AG20443 (cell line): ENCODE measurements around the gene SPTBN4.

Source experiments
- DNase-seq: peaks from one replicate; pipeline ENCODE4 v3.0.0; 2012; ENCODE audit warnings: low spot score, mixed read lengths

SPTBN4 gene

DNA sequence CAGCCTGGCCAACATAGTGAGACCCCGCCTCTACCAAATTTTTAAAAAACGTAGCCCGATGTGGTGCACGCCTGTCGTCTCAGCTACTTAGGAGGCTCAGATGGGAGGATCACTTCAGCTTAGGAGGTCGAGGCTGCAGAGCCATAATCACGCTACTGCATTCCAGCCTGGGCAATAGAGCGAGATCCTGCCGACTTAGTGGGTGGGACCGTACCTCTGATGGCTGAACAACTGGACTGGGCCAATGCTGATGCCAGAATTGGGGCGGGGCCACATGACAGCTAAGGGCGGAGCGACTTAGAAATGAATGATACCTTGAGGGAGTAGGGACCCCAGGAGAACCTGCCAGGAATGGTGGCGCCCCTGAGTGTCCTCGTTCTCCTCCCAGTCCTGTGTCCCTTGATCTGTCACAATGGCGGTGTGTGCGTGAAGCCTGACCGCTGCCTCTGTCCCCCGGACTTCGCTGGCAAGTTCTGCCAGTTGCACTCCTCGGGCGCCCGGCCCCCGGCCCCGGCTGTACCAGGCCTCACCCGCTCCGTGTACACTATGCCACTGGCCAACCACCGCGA, 137.9 kb downstream of the SPTBN4 start:
- DNase-seq, result no peak

DNA sequence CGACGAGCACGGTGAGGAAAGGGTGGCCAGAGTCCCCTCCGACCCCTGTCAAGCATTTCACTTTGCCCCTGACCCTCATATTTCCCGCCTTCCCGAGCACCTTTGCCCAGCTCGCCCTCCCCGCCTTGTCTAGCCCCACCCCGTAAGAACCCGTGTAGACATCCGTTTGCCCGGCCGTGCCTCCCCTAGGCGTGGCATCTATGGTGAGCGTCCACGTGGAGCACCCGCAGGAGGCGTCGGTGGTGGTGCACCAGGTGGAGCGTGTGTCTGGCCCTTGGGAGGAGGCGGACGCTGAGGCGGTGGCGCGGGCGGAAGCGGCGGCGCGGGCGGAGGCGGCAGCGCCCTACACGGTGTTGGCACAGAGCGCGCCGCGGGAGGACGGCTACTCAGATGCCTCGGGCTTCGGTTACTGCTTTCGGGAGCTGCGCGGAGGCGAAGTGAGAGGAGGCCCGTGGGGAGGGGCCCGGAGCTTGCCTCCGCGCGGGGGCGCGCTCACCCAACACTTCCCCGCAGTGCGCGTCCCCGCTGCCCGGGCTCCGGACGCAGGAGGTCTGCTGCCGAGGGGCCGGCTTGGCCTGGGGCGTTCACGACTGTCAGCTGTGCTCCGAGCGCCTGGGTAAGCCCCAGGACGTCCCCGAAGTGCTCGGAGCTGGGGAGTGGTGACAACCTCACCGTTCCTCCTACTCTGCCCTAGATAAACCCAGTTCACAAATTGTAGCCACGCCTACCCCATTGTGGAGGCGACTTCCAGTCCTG, 138.6 kb downstream of the SPTBN4 start:
- peak; percentile 60 for DNase-seq

DNA sequence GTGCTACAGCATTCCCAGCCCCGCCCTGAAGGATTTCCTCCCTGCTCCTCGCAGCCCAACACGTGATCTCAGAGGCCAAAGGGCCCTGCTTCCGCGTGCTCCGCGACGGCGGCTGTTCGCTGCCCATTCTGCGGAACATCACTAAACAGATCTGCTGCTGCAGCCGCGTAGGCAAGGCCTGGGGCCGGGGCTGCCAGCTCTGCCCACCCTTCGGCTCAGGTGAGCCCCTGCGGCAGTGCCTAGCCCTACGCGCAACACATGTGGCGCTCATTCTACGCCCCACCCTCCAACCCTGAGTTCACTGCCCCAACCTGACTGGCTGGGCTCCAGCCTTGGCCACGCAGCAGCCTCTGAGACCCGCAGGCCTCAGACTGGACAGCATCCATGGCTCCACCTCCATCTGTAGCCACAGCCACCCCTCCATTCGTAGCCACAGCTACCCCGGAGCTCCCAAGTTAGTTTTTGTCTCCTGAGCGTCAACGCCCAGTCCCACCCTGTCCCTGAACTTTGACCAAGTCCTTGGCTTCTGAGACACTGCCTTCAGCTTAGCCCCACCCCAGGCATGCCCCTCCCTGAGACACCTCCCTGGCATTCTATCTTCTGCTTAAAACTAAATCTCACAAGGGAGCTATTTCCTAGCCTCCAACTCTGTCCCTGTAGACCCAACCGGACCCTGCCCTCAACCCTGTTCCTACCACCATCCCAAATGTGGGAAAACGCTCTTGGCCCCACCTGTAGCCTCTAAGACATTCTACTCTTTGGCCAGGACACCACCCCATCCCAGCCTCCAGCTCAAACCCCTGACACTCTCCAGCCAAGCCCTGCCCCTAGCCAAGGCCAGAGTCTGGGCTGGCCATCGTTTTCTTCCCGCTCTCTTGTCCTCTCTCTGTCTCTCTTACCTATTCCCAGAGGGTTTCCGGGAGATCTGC, 140.8 kb downstream of the SPTBN4 start:
- DNase-seq, result no peak

DNA sequence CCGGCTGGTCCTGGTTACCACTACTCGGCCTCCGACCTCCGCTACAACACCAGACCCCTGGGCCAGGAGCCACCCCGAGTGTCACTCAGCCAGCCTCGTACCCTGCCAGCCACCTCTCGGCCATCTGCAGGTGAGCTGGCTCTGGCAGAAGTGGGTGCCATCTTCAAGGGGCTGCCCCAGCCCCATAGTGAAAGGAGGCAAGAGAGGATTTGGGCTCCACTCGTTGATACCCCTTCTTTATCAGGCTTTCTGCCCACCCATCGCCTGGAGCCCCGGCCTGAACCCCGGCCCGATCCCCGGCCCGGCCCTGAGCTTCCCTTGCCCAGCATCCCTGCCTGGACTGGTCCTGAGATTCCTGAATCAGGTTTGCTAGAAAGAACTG, 141.4 kb downstream of the SPTBN4 start:
- DNase-seq, result no peak

DNA sequence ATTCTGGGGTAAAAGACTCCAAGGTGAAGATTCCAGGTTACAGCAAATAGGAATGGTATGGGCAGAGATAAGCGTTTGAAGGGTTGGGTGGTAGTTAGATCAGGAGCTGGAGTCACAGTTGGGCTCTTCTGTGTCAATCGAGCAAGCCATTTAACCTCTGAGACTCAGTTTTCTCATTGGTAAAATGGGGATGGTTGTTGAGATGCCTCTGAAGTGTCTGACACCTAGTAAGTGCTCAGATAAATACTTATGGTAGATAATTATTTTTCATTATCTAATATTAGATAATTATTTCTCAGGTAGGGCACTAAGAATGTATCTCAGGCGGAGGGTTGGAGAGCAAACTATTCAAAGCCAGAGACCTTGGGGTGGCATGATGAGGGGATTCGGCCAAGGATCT, 142.2 kb downstream of the SPTBN4 start:
- no peak for DNase-seq

DNA sequence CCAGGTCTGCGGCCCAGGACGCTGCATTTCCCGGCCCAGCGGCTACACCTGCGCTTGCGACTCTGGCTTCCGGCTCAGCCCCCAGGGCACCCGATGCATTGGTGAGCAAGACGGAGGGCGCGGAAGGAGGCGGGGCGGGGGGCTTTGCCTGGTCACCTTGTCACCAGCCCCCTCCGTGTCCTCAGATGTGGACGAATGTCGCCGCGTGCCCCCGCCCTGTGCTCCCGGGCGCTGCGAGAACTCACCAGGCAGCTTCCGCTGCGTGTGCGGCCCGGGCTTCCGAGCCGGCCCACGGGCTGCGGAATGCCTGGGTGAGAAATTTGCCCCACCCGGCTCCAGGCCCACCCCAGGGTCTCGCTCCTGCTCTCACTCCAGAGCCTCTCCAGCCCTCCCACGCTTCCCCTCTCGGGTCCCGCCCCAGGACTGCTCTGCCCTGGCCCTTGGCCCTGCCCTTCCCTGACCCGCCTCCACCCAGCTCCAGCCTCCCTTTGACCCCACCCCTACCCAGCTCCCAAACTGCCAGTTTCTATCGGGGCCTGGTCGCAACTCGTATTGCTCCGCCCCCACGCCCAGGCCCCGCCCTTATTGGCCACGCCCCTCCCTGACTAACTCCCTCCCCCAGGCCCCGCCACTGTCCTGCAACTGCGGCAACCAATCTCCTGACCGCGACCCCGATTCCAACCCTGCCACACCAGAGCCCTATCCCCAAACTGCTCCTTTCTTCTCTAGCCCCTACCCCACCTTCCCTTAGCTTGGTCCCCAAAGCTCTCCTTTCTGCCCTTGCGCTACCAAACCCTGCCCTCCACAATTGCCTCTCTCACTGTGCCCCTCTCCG, 143.0 kb downstream of the SPTBN4 start:
- DNase-seq, result peak; percentile 95

DNA sequence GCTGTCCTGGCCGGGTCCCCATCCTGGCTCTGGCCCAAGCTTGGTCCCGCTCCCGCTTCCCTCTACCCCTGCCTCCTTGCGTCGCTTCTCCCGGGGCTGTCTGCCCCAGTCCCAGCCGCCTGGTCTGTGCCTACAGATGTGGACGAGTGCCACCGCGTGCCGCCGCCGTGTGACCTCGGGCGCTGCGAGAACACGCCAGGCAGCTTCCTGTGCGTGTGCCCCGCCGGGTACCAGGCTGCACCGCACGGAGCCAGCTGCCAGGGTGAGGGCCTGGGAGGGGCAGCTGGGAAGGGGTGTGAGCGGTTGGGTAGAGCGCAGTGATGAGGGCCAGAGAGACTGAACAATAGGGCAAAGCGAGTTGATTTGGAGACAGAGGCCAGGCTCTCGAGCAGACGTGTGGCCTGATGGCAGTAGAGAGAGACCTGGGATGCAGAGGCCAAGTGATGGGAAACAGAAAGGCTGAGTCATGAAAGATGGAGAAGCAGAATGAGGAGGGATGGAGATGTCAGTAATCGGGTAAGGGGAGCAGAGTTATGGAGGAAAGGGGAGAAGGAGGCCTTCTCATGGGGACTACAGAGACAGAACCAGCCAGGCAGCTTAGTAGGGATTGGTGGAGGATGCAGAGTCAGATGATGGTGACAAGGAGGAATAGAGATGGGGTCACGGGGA, 143.7 kb downstream of the SPTBN4 start:
- DNase-seq, result no peak

DNA sequence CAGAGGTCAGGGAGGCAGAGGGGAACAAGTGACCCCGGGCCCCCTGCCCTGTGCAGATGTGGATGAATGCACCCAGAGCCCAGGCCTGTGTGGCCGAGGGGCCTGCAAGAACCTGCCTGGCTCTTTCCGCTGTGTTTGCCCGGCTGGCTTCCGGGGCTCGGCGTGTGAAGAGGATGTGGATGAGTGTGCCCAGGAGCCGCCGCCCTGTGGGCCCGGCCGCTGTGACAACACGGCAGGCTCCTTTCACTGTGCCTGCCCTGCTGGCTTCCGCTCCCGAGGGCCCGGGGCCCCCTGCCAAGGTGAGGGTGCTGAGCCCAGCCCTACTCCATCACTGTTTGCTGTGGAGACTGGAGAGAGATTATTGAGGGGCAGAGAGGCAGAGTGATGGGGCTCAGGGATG, 144.3 kb downstream of the SPTBN4 start:
- DNase-seq, result no peak

DNA sequence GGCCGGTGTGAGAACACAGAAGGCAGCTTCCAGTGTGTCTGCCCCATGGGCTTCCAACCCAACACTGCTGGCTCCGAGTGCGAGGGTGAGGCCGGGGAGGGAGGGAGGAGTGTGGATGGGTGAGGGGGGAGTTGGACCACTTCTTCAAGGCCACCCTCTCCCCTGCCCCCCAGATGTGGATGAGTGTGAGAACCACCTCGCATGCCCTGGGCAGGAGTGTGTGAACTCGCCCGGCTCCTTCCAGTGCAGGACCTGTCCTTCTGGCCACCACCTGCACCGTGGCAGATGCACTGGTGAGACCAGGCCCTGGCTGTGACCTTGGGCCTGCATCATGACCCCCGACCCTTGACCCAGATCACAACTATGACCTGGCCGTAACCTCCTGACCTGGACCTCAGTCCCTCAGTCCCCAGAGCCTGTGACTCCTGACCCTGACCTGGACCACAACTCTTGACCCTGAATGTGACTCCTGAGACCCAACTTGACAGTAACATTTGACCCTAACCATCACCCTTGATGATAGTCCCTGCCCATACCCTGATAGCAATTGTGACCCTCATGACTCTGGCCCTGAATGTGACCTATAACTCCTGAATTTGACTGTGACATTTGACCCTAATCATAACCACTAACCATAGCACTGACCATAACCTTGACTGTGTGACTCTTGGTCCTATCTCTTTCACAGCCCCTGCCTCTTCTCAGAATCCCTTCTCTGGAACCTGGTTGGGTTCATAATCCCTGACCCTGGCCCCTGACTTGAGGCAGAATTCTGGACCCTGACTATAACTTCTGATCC, 145.3 kb downstream of the SPTBN4 start:
- no peak for DNase-seq

DNA sequence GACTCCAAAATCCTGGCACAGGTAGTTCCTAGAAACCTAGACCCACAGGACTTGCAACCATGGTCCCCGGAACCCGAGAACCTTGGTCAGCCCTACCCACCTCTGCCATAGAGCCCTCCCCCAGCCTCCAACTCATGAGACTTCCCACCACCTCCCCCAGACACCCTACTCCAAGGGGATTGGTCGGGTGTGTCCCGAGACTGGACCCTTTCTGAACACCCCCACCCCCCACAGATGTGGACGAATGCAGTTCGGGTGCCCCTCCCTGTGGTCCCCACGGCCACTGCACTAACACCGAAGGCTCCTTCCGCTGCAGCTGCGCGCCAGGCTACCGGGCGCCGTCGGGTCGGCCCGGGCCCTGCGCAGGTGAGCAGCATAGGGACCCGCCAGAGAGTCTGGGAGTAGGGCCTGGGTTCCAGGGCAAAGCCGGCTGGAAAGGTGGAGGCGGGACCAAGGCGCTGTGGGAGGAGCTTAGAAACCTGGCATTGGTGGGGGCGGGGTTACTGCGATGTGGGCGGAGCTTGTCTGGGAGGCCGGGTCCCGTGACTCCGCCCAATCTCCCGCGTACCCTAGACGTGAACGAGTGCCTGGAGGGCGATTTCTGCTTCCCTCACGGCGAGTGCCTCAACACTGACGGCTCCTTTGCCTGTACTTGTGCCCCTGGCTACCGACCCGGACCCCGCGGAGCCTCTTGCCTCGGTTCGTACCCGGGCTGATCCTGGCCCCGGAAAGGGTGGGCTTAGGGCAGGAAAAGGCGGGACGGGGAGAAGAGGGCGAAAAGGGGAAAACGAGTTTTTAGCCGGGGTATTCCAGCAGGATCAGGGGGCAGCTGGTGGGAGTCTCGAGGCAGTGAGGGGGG, 146.3 kb downstream of the SPTBN4 start:
- DNase-seq, result peak; percentile 62

DNA sequence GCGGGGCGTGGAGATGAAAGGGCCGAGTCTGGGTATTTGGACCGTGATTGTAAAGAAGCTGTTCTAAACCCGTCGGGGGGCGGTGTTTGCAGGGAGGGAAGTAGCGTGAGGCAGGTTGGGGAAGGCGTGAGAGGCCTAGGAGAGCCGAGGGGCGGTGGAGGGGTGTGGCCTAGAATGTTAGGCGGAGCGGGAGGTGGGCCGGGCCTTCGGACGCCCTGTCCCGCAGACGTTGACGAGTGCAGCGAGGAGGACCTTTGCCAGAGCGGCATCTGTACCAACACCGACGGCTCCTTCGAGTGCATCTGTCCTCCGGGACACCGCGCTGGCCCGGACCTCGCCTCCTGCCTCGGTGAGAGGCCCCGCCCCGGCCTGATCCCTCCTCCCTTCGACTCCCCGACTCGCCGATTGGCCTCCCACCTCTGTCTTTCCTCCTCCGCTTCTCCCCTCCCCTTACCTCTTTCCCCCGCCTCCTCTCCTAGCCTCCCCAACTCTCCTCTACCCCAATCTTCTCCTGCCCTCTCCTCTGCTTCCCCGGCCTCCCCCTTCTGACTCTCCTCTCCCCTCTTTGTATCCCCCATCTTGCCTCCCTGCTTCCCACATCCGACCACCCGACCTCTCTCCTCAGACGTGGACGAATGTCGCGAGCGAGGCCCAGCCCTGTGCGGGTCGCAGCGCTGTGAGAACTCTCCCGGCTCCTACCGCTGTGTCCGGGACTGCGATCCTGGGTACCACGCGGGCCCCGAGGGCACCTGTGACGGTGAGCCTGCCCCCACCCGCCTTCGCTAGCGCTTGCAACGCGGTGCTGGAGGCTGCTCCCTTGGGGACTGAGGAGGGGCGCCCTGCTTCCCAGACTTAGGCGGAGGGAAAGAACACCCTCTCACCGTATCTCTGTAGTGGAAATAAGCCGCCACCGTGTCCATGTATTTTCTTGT, 147.2 kb downstream of the SPTBN4 start:
- DNase-seq, result peak; percentile 87

DNA sequence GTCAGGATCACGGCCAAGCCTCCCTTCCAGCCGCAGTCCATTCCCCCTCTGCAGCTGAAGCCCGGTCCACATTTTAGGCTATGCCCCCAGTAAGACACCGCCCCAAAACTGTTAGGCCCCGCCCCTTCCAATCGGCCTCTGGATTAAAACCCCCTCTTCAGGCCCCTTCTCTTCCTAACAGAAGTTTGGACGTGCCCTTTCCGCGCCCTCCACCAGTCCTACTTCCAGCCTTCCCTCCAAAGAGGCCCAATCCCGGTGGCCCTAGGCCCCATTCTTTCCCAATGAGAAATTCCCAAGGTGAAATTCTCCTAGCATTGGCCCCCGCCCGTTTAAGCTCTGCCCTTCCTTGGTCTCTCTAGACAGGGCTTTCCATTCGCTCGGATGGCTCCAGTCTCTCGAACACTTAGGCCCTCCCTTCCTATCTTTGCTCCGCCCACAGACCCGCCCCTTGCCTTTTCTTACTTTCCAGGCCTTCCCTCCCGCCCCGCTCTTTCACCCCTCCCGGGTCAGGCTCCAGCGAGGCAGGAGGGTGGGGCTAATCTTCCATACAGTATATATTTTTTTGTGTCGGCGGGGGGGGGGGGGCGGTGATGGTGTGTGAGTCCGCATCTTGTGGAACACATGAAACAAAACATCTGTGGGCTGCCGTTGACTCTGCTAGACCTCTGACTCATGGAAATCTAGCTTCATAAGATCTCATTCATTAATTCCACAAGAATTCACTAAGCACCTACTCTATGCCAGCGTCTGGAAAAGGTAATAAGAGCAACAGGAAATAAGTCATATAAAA, 148.0 kb downstream of the SPTBN4 start:
- peak; percentile 87 for DNase-seq

DNA sequence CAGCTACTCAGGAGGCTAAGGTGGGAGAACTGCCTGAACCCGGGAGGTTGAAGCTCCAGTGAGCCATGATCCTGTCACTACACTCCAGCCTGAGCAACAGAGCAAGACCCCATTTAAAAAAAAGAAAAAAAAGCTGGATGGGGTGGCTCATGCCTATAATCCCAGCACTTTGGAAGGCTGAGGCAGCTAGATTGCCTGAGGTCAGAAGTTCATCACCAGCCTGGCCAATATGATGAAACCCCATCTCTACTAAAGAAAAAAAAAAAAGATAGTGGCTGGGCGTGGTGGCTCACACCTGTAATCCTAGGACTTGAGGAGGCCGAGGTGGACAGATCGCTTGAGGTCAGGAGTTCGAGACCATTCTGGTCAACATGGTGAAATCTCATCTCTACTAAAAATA, 149.4 kb downstream of the SPTBN4 start:
- no peak for DNase-seq

DNA sequence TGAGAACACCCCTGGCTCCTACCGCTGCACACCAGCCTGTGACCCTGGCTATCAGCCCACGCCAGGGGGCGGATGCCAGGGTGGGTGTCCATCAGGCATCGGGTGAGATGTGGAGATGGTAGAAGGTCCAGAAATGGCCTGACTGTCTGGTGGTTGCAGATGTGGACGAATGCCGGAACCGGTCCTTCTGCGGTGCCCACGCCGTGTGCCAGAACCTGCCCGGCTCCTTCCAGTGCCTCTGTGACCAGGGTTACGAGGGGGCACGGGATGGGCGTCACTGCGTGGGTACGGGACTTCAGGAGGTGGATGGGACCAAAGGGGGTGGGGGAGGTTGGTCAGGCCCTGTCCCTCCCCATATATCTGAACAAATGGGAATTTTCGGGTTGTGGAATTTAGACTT, 150.1 kb downstream of the SPTBN4 start:
- no peak for DNase-seq

DNA sequence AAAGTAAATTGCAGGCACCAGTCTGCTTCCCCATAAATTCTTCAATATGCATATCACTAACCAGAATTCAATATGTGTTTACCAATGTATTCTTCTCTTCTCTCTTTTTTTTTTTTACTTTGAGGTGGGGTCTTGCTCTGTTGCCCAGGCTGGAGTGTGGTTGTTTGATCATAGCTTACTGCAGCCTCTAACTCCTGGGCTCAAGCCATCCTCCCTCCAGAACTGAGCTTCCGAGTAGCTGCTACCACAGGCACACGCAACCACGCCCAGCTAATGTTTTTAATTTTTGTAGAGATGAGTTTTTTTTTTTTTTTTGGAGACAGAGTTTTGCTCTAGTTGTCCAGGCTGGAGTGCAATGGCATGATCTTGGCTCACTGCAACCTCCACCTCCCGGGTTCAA, 151.2 kb downstream of the SPTBN4 start:
- no peak for DNase-seq

DNA sequence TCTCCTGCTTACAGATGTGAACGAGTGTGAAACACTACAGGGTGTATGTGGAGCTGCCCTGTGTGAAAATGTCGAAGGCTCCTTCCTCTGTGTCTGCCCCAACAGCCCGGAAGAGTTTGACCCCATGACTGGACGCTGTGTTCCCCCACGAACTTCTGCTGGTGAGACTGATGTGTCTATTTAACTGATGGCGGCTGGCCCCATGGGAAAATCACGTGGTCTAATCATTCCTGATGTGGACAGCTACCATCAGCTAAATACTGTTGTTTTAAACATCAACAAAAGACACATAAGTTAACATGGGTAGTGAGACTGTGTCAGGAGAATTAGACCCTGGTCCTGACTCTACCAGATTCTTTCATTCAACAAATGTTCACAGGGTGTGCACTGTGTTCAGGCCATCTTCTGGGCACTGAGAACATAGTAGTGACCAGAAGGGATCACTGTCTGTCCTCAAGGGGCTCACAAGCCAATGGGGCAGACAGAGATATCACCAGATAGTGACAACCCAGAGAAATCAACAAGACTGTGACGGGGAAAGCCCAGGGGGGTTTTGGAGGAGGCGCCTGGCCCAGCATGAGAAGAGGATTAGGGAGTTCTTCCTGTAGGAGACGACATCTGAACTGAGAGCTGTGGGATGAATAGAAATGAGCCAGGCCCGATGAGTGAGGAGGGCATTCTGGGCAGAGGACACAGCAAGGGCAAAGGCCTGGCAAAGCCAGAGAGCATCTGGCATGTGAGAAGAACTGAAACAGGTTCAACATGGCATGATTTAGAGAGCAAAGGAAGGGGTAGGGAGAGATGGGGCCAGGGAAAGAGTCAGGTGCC, 152.7 kb downstream of the SPTBN4 start:
- DNase-seq, result no peak

DNA sequence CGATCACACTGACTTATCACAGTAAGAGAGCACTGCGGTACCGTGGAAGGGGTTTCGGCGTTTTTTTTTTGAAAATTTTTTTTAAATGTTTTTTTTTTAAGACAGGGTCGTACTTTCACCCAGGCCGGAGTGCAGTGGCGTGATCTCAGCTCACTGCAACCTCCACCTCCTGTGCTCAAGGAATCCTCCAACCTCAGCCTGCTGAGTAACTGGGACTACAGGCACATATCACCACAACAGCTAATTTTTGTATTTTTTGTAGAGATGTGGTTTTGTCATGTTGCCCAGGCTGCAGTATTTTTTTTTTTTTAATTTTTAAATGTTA, 153.3 kb downstream of the SPTBN4 start:
- no peak for DNase-seq
